IgD-negative memory B cell (primary cell): ENCODE results near the gene RNF8. TPM values are rescaled to one million over a fixed set of nuclear protein-coding genes. Genes with fewer than 3 reads are reported as not detected.
"Not testable (repeated sequence)": the region's sequence is repeated elsewhere in the genome, so short reads cannot be mapped to it uniquely, and the experiment has no call there.

Experiments used
- H3K27ac Mint-ChIP-seq, 3 donors: one replicate each; pipeline ENCODE4 v1.8.0; 2020 to 2022; ENCODE audit warnings: mild to moderate bottlenecking in 3 of 3, mixed read lengths in 3 of 3, moderate library complexity in 1 of 3
- H3K27me3 Mint-ChIP-seq: one replicate; pipeline ENCODE4 v1.8.0; 2021; ENCODE audit warnings: mixed read lengths
- H3K36me3 Mint-ChIP-seq: one replicate; pipeline ENCODE4 v1.8.0; 2020; ENCODE audit warnings: mild to moderate bottlenecking, mixed read lengths
- H3K4me1 Mint-ChIP-seq, 3 donors: one replicate each; pipeline ENCODE4 v1.8.0; 2020 to 2022; ENCODE audit warnings: mixed read lengths in 3 of 3, mild to moderate bottlenecking in 1 of 3
- H3K4me3 Mint-ChIP-seq, 4 donors: one replicate each; pipeline ENCODE4 v1.8.0; 2020 to 2022; ENCODE audit warnings: mild to moderate bottlenecking in 4 of 4, mixed read lengths in 4 of 4, moderate library complexity in 3 of 4
- H3K9me3 Mint-ChIP-seq, 3 donors: one replicate each; pipeline ENCODE4 v1.8.0; 2020 to 2021; ENCODE audit warnings: mixed read lengths in 3 of 3, mild to moderate bottlenecking in 1 of 3
- polyA plus RNA-seq: library from polyadenylated mRNA; unstranded; fragments of 300-500 nt; fragmentation: Illumina TruSeq; gene quantifications from one replicate; pipeline ENCODE4 v1.2.3, GENCODE V29; 2021

The RNF8 gene
- polyA plus RNA-seq, 1 donor from 2014 or later, result 15.4 TPM

- Mint-ChIP-seq H3K4me3 (no peak overlapping the region), H3K9me3 (no peaks in the 10 kb centered on the region), H3K36me3 (peaks cover 2% of the 10 kb centered on the region), H3K27ac (no peak overlapping the region), H3K27me3 (no peaks in the 10 kb centered on the region), H3K4me1 (no peaks in the 10 kb centered on the region)
These were observed 15.0 kb upstream of the RNF8 start for GRCh38 chr6:37338745-37339255.

DNA sequence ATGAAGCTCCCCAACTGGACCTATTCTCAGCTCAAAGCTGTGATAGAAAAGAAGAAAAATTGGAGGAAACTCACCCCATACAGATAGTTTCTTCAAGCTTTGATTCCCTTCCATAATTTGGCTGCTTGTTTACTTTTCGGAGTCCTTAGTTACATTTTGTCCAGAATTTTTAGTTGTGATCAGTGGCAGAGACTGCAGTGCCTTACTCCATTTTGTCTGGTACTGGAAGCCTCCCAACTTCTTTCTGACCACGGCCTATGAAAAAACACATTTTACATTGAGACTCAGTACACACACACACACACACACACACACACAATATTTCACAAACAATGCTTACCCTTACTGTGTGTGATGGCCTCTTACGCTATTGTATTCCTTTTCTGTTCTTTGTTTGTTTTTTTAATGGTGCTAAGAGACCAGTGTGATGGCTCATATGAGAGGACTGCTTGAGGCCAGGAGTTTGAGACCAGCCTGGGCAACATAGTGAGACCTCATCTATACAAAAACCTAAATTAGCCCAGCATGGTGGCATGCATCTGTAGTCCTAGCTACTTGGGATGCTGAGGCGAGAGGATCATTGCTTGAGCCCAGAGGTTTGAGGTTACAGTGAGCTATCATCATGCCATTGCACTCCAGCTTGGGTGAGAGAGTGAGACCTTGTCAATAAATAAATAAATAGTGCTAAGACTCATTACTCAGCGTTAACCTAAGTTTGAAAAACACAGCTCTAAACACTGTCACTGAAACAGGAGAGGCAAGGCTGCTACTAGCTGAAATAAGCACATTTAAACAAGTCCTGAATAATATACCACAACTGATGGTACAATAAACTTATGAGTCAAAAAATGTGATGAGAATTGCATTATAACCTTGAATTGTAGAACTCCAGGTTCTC is 13.8 kb upstream of the RNF8 start:
- H3K9me3 Mint-ChIP-seq, result no peaks in the 10 kb centered on the region
- H3K27ac Mint-ChIP-seq, result peak overlapping the region in 1 of 3 donors; percentile 53
- no peak overlapping the region for H3K4me3 Mint-ChIP-seq
- H3K36me3 Mint-ChIP-seq, result peaks cover 2% of the 10 kb centered on the region
- H3K27me3 Mint-ChIP-seq, result no peaks in the 10 kb centered on the region
- H3K4me1 Mint-ChIP-seq, result no peaks in the 10 kb centered on the region

- Mint-ChIP-seq H3K27ac (no peak overlapping the region), H3K27me3 (no peaks in the 10 kb centered on the region), H3K36me3 (peaks cover 2% of the 10 kb centered on the region), H3K4me1 (no peaks in the 10 kb centered on the region), H3K9me3 (no peaks in the 10 kb centered on the region), H3K4me3 (no peak overlapping the region)
These were observed 13.2 kb upstream of the RNF8 start for GRCh38 chr6:37340639-37340943.

DNA sequence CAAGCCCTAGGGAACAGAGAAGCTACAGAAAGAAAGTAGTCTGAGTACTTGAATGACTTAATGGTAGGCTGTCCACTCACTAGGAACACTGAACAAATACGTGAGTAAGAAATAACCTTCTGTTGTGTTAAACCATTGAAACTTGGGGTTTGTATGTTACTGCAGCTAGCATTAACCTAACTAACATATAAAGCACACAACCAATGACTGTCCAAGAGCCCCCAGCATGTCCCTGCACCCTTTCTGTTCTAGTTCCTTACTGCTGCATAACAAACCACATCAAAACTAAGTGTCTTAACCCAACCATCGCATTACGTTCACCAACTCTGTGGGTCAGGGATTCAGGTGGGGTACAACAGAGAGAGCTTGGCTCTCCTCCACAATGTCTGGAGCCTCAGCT is 10.5 kb upstream of the RNF8 start:
- peaks cover 2% of the 10 kb centered on the region for H3K36me3 Mint-ChIP-seq
- H3K9me3 Mint-ChIP-seq, result peaks cover 0 to 2% (median 0%) of the 10 kb centered on the region in 3 donors
- H3K4me1 Mint-ChIP-seq, result no peaks in the 10 kb centered on the region
- H3K4me3 Mint-ChIP-seq, result no peak overlapping the region
- peaks cover 7% of the 10 kb centered on the region for H3K27me3 Mint-ChIP-seq
- no peak overlapping the region for H3K27ac Mint-ChIP-seq

GRCh38 chr6:37344308-37344707 is 9.5 kb upstream of the RNF8 start:
- H3K36me3 Mint-ChIP-seq, result peaks cover 2% of the 10 kb centered on the region
- H3K4me3 Mint-ChIP-seq, result no peak overlapping the region
- H3K4me1 Mint-ChIP-seq, result no peaks in the 10 kb centered on the region
- H3K27ac Mint-ChIP-seq, result no peak overlapping the region
- peaks cover 7% of the 10 kb centered on the region for H3K27me3 Mint-ChIP-seq
- H3K9me3 Mint-ChIP-seq, result peaks cover 0 to 2% (median 0%) of the 10 kb centered on the region in 3 donors

- not testable (repeated sequence) for H3K4me3 Mint-ChIP-seq, H3K36me3 Mint-ChIP-seq, H3K27ac Mint-ChIP-seq, H3K9me3 Mint-ChIP-seq, H3K4me1 Mint-ChIP-seq, H3K27me3 Mint-ChIP-seq
These were observed 8.0 kb upstream of the RNF8 start for GRCh38 chr6:37345804-37346203.

DNA sequence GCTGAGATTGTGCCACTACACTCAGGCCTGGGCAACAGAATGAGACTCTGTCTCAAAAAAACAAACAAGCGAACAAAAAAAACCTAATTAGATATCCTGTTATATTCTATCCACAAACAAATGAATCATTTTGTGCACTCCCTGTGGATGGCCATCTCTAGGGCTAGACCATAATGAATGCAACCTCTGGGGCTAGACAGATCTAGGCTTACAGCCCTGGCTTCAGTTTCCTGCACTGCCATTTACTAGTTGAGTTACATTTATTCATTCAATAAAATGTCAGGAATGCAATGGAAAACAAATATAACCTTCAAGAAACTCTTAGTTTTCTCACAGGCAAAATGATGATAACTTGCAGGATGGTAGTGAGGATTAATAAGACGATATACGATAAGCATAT is 6.6 kb upstream of the RNF8 start:
- Mint-ChIP-seq H3K9me3 (peaks cover 0 to 2% (median 0%) of the 10 kb centered on the region in 3 donors), H3K36me3 (no peaks in the 10 kb centered on the region), H3K4me1 (no peaks in the 10 kb centered on the region), H3K27me3 (peaks cover 7% of the 10 kb centered on the region), H3K27ac (no peak overlapping the region), H3K4me3 (no peak overlapping the region)

DNA sequence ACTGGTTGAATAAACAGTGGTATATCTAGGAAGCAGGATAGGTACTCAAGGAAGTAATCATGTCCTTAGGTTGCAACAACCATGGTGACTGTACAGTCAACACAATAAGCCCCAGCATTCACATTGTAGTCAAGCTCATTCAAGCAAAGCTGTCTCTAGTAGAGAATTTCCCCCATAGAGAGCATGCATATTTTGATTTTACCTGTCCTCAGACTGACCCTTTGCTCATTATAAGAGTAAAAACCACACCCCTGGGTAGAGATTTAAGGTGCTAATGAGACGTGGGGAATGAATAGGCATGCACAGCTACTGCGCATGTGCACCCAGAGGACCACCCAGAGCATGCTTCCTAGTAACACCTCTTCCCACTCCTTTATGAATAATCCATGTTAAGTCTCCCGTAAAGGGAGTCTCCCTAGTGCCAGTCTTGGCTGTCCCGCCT is 6.1 kb upstream of the RNF8 start:
- H3K4me1 Mint-ChIP-seq, result no peaks in the 10 kb centered on the region
- H3K4me3 Mint-ChIP-seq, result no peak overlapping the region
- H3K9me3 Mint-ChIP-seq, result peaks cover 0 to 2% (median 0%) of the 10 kb centered on the region in 3 donors
- H3K27ac Mint-ChIP-seq, result no peak overlapping the region
- no peaks in the 10 kb centered on the region for H3K36me3 Mint-ChIP-seq
- peaks cover 7% of the 10 kb centered on the region for H3K27me3 Mint-ChIP-seq

- H3K9me3 Mint-ChIP-seq, result peaks cover 0 to 2% (median 0%) of the 10 kb centered on the region in 3 donors
- H3K4me1 Mint-ChIP-seq, result peaks cover 17 to 18% (median 17%) of the 10 kb centered on the region in 3 donors
- H3K4me3 Mint-ChIP-seq, result peak overlapping the region in 1 of 4 donors; percentile 38
- peaks cover 2% of the 10 kb centered on the region for H3K36me3 Mint-ChIP-seq
- peaks cover 6% of the 10 kb centered on the region for H3K27me3 Mint-ChIP-seq
- no peak overlapping the region for H3K27ac Mint-ChIP-seq
These were observed 2.8 kb upstream of the RNF8 start for GRCh38 chr6:37351027-37351426.

- no peaks in the 10 kb centered on the region for H3K27me3 Mint-ChIP-seq
- no peaks in the 10 kb centered on the region for H3K9me3 Mint-ChIP-seq
- H3K36me3 Mint-ChIP-seq, result peaks cover 2% of the 10 kb centered on the region
- peak overlapping the region in 3 of 4 donors; percentile 13 to 88 (median 82) for H3K4me3 Mint-ChIP-seq
- peaks cover 20 to 21% (median 21%) of the 10 kb centered on the region in 3 donors for H3K4me1 Mint-ChIP-seq
- no peak overlapping the region for H3K27ac Mint-ChIP-seq
These were observed 1.4 kb upstream of the RNF8 start for GRCh38 chr6:37352384-37352783.

GRCh38 chr6:37354526-37355384 is 972 bp downstream of the RNF8 start:
- peaks cover 20 to 27% (median 26%) of the 10 kb centered on the region in 3 donors for H3K4me1 Mint-ChIP-seq
- no peaks in the 10 kb centered on the region for H3K9me3 Mint-ChIP-seq
- peak overlapping the region; percentile 95 to 99 (median 98) for H3K4me3 Mint-ChIP-seq
- H3K27ac Mint-ChIP-seq, result peak overlapping the region in 1 of 3 donors; percentile 51
- H3K36me3 Mint-ChIP-seq, result peaks cover 2% of the 10 kb centered on the region
- H3K27me3 Mint-ChIP-seq, result no peaks in the 10 kb centered on the region

- Mint-ChIP-seq H3K27ac (peak overlapping the region in 1 of 3 donors; percentile 56), H3K4me3 (peak overlapping the region in 1 of 4 donors; percentile 97), H3K36me3 (peaks cover 2% of the 10 kb centered on the region), H3K4me1 (peaks cover 20 to 27% (median 26%) of the 10 kb centered on the region in 3 donors), H3K27me3 (no peaks in the 10 kb centered on the region), H3K9me3 (no peaks in the 10 kb centered on the region)
These were observed 3.5 kb downstream of the RNF8 start for GRCh38 chr6:37357288-37357687.

- Mint-ChIP-seq H3K4me1 (peaks cover 20 to 27% (median 26%) of the 10 kb centered on the region in 3 donors), H3K9me3 (no peaks in the 10 kb centered on the region), H3K36me3 (peaks cover 2% of the 10 kb centered on the region), H3K27me3 (no peaks in the 10 kb centered on the region), H3K27ac (no peak overlapping the region), H3K4me3 (peak overlapping the region in 1 of 4 donors; percentile 97)
These were observed 4.1 kb downstream of the RNF8 start for GRCh38 chr6:37357860-37358259.

DNA sequence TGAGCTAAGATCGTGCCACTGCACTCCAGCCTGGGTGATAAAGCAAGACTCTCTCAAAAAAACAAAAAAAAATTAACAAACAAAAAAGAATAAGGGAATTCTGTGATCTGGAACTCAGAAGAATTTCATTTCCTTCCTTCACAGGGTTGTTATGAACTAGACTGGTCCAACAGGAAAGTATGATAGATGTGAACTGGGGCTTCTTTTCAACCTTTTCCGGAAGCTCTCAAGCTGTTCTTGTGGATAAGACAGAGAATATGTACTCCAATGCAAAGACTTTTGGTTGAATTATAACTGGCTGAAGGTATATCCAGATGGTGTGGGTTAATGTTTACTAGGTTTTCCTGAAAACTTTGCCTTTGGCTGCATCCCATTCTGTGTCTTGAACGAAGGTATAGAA is 5.3 kb downstream of the RNF8 start:
- peaks cover 12 to 22% (median 18%) of the 10 kb centered on the region in 3 donors for H3K4me1 Mint-ChIP-seq
- peaks cover 2% of the 10 kb centered on the region for H3K36me3 Mint-ChIP-seq
- peak overlapping the region in 1 of 4 donors; percentile 30 for H3K4me3 Mint-ChIP-seq
- no peaks in the 10 kb centered on the region for H3K9me3 Mint-ChIP-seq
- H3K27me3 Mint-ChIP-seq, result no peaks in the 10 kb centered on the region
- no peak overlapping the region for H3K27ac Mint-ChIP-seq
